Uterus (tissue), 2 donors: ENCODE results near the gene DLG5.

ENCODE experiments used
- CTCF ChIP-seq, 4 experiments: fragments of 200-600 bp in 2 of 4; fragments of 450-650 bp in 2 of 4; sonication (generic) in 2 of 4; IDR thresholded peaks; one replicate each; pipeline ENCODE4 v1.5.1; 2016 to 2019; ENCODE audit warnings: antibody characterized with exemption in 4 of 4, mild to moderate bottlenecking in 2 of 4, moderate library complexity in 1 of 4
- POLR2A ChIP-seq, 2 donors: fragments of 450-650 bp; IDR thresholded peaks; one replicate each; pipeline ENCODE4 v1.6.1; 2016; ENCODE audit warnings: antibody characterized with exemption in 2 of 2, mild to moderate bottlenecking in 1 of 2, moderate library complexity in 1 of 2

GRCh38 chr10:77959384-77959783, 32.8 kb upstream of the DLG5 start:
- TF ChIP-seq CTCF (IDR thresholded peaks at IDR 0.05) (no peak), POLR2A (IDR thresholded peaks at IDR 0.05) (no peak)
